Measurements from ENCODE around the gene CD2.

The CD2 gene, protein sequence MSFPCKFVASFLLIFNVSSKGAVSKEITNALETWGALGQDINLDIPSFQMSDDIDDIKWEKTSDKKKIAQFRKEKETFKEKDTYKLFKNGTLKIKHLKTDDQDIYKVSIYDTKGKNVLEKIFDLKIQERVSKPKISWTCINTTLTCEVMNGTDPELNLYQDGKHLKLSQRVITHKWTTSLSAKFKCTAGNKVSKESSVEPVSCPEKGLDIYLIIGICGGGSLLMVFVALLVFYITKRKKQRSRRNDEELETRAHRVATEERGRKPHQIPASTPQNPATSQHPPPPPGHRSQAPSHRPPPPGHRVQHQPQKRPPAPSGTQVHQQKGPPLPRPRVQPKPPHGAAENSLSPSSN

GRCh38 chr1:116754198-116754977, at the start of gene CD2:
Gene CD2 (plus strand): TSS chr1:116754430. CDS start chr1:116754493, 63 bp downstream.
- no peak for DNase-seq (ENCODE audit: low spot score)

DNA sequence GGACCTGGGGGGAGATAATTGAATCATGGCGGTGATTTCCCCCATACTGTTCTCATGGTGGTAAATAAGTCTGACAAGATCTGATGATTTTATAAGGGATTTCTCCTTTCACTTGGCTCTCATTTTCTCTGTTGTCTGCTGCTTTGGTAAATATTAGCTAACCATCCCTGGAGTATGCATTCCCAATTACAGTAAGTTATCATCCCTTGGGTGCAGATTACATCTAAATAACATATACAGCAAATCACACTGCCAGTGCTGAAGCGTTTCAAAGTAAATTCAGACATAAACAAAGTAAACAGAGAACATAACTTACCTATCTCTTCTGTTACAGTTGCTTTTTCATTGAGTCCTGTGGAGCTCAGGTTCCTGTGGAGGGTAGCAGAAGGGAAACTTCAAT, 48.1 kb upstream of the CD2 start:
- DNase-seq (ENCODE audit: low spot score) = no peak

DNA sequence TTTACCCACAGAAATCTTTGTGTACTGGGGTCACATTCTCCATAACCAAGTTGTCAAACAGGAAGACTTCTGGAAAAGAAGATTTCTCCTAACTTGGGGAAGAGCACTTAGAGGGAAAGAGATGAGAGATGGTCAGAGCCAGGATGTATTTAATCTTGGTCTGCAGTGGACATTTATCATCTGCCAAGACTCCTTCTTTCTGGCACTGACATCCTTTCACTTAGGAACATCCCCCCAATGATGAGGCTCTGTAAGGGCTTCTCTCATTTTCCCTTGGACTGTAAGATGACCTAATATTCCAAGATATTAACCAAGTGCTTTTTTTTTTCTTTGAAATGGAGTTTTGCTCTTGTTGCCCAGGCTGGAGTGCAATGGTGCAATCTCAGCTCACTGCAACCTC, 47.4 kb upstream of the CD2 start:
- no peak for DNase-seq (ENCODE audit: low spot score)

DNA sequence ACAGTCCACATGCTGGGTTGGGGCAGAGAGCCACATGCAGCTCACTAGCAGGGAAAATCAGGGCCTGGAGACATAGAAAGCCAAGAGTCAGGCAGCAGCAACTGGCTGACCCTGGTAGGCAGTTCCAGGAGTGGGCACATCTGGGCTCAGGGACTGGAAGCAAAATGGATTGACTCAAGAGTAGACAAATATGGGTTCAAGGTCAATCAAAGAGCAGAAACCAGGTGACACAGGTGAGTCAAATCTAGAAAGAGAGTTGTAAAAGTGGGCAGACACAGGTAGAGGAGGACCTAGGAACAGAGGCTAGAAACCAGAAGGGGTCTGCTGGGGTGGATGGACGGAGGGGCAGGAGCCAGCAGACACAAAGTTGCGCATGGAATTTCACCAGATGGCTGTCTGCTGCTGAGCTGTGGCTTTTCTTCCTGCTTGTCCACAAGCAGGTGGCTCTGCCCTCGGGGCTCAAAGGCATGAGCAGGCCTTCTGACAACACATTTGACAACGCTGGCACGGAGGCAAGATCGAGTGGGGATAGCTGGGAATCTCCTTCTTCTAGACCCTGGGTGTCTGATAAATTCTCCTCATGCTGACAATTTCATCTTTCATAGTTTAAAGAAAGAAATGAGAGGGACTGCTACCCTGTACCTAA, 45.9 kb upstream of the CD2 start:
- no peak for DNase-seq (ENCODE audit: low spot score)

GRCh38 chr1:116709666-116710167, 44.5 kb upstream of the CD2 start:
- no peak for DNase-seq (ENCODE audit: low spot score)

- DNase-seq (ENCODE audit: low spot score) = no peak
Observed at GRCh38 chr1:116710420-116711262, 43.6 kb upstream of the CD2 start.

DNA sequence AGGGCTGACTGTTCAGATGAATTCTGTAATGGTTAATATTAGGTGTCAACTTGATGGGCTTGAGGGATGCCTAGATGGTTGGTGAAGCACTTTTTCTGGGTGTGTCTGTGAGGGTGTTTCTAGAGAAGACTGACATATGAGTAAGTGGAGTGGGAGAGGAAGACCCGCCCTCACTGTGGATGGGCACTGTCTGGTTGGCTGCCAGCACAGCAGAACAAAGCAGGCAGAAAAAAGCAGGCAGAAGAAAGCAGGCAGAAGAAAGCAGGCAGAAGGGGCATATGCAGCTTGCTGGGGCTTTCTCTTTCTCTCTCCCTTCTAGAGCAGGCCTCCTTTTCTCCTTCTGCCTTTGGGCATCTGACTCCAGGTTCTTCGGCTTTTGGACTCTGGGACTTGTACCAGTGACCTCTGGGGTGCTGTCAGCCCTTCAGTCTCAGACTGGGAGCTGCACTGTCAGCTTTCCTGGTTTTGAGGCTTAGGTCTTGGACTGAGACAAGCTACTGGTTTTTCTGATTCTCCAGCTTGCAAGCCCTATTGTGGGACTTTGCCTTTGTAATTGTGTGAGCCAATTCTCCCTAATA, 42.9 kb upstream of the CD2 start:
- no peak for DNase-seq (ENCODE audit: low spot score)

- no peak for DNase-seq (ENCODE audit: low spot score)
Observed at GRCh38 chr1:116712510-116712909, 41.7 kb upstream of the CD2 start.

- no peak for DNase-seq (ENCODE audit: low spot score)
Observed at GRCh38 chr1:116713474-116713873, 40.8 kb upstream of the CD2 start.

DNA sequence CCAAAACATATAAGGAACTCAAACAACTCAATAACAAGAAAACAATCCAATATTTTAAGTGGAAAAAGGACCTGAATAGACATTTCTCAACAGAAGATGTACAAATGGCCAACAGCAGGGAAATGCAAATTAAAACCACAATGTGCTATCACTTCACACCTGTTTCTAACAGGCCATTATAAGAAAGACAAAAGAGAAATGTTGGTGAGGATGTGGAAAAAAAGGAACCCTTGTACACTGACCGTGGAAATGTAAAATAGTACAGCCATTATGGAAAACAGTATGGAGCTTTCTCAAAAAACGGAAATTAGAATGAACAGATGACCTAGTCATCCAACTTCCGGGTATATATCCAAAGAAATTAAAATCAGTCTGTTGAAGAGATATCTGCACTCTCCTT, 37.8 kb upstream of the CD2 start:
- DNase-seq (ENCODE audit: low spot score) = no peak

GRCh38 chr1:116717318-116717717, 36.9 kb upstream of the CD2 start:
- no peak for DNase-seq (ENCODE audit: low spot score)

GRCh38 chr1:116720364-116721038, 33.7 kb upstream of the CD2 start:
- no peak for DNase-seq (ENCODE audit: low spot score)

- no peak for DNase-seq (ENCODE audit: low spot score)
Observed at GRCh38 chr1:116721039-116721405, 33.2 kb upstream of the CD2 start.

GRCh38 chr1:116721451-116722007, 32.7 kb upstream of the CD2 start:
- no peak for DNase-seq (ENCODE audit: low spot score)

GRCh38 chr1:116722016-116722838, 32.0 kb upstream of the CD2 start:
- DNase-seq (ENCODE audit: low spot score) = no peak

DNA sequence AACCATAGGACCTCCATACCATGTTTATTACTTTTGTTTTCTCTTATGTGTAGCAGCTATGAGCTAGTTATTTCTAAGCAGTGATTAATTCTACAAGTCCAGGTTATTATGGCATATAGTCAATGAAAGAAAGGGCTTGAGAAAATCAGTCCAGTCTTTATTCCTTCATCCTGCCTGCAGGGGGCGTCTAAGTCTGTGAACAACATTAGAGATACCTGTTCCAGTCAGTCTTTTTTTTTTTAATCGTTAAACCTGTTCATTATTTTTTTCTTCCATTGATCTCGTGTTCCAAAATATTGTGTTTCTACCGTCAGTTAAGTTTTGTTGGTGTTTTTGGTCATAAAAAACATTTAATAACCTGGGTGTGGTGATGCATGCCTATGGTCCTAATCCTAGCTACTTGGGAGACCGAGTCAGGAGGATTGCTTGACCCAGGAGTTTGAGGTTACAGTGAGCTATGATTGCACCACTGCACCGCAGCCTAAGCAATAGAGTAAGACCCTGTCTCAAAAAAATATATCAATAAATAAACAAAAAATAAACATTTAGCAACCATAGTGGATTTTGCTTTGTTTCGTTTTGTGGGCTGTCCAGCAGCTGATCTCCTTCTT, 29.4 kb upstream of the CD2 start:
- peak; percentile 41 for DNase-seq (ENCODE audit: low spot score)

- DNase-seq (ENCODE audit: low spot score) = no peak
Observed at GRCh38 chr1:116725798-116726197, 28.4 kb upstream of the CD2 start.

DNA sequence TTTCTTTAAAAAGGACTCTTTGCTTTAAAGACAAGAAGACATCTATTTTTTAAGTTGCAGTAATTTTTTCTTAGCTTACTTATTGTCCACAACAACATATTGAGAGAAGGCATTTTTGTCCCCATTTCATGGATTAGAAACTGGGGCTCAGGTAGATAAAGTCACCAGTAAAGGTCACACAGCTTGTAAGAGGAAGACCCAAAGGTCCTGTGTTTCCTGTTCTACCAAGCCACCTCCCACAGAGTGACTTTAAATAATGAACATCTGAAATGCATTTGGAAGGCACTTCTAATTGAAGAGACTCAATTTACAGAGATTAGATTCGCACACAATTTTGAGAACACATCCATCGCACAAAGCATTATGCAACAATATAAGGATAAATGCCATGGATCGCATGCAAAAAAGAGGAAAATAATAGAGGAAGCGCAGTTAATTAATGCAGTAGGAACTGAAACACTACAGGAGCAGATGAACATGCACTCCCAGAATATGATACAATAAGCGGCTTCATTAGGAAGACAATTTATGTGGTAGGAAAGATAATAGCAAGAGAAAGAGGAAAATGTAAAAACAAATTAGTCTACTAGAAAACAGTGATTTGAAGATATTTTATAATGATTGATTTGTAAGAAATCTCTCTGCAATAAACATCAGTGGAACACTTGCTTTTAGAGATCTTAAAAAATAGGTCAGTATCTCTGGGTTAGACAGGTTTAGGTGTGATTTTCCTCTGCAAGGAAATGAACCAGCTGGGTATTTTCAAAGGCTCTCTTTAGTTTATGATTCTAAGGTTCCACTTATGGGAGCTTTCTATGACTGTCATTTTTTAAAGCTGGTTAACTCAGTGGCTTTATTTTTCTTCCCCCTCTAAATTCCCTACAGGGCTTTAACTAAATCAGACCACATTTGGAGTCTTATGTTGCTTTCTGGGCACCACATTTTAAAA, 27.1 kb upstream of the CD2 start:
- no peak for DNase-seq (ENCODE audit: low spot score)
